GM23248 (cell line): ENCODE measurements around the gene NR1D2. TPM values are rescaled to one million over a fixed set of nuclear protein-coding genes. Genes with fewer than 3 reads are reported as not detected.

Experiments used
- DNase-seq: peaks from one replicate; pipeline ENCODE4 v3.0.0-alpha.2; 2015
- H2AFZ ChIP-seq: fragments of 200-600 bp; sonication (generic); 2 replicates; pipeline ENCODE4 v1.6.1; 2016; ENCODE audit warnings: antibody characterized with exemption
- H3F3A ChIP-seq: fragments of 200-600 bp; sonication (generic); 2 replicates; pipeline ENCODE4 v1.6.1; 2016; ENCODE audit warnings: mild to moderate bottlenecking, antibody characterized with exemption, mixed run types; ENCODE audit not compliant: insufficient read depth
- H3K27ac ChIP-seq: fragments of 200-600 bp; sonication (generic); 2 replicates; pipeline ENCODE4 v1.5.1; 2016; ENCODE audit warnings: mild to moderate bottlenecking
- H3K27me3 ChIP-seq: fragments of 200-600 bp; sonication (generic); replicated peaks from 2 replicates; pipeline ENCODE4 v1.6.1; 2016; ENCODE audit warnings: mild to moderate bottlenecking; ENCODE audit not compliant: insufficient read depth
- H3K36me3 ChIP-seq: fragments of 200-600 bp; sonication (generic); 2 replicates; pipeline ENCODE4 v1.6.1; 2016; ENCODE audit warnings: low read depth, mild to moderate bottlenecking
- H3K4me1 ChIP-seq: fragments of 200-600 bp; sonication (generic); 2 replicates; pipeline ENCODE4 v1.6.1; 2016; ENCODE audit warnings: mild to moderate bottlenecking; ENCODE audit not compliant: insufficient read depth
- H3K4me2 ChIP-seq: fragments of 200-600 bp; sonication (generic); one replicate; pipeline ENCODE4 v1.6.1; 2016; ENCODE audit warnings: mild to moderate bottlenecking; ENCODE audit not compliant: unreplicated experiment
- H3K4me3 ChIP-seq: fragments of 200-600 bp; sonication (generic); 2 replicates; pipeline ENCODE4 v1.5.1; 2016; ENCODE audit warnings: mild to moderate bottlenecking
- H3K79me2 ChIP-seq: fragments of 200-600 bp; sonication (generic); 2 replicates; pipeline ENCODE4 v1.6.1; 2016; ENCODE audit warnings: mild to moderate bottlenecking; ENCODE audit not compliant: insufficient read depth
- H3K9ac ChIP-seq: fragments of 200-600 bp; sonication (generic); 2 replicates; pipeline ENCODE4 v1.6.1; 2016; ENCODE audit warnings: mild to moderate bottlenecking
- H3K9me2 ChIP-seq: fragments of 200-600 bp; sonication (generic); 2 replicates; pipeline ENCODE4 v1.6.1; 2016; ENCODE audit warnings: mixed run types, mild to moderate bottlenecking, moderate library complexity; ENCODE audit not compliant: insufficient read depth
- H3K9me3 ChIP-seq: fragments of 200-600 bp; sonication (generic); one replicate; pipeline ENCODE4 v1.6.1; 2017; ENCODE audit warnings: low read depth
- H4K20me1 ChIP-seq: fragments of 200-600 bp; sonication (generic); 2 replicates; pipeline ENCODE4 v1.6.0; 2016; ENCODE audit not compliant: insufficient read depth
- EZH2 ChIP-seq: fragments of 200-600 bp; sonication (generic); IDR thresholded peaks from 2 replicates; pipeline ENCODE4 v1.6.1; 2018; ENCODE audit warnings: antibody characterized with exemption, mild to moderate bottlenecking; ENCODE audit not compliant: insufficient read depth, poor library complexity, severe bottlenecking
- EZH2phosphoT487 ChIP-seq: fragments of 200-600 bp; sonication (generic); IDR thresholded peaks from 2 replicates; pipeline ENCODE4 v1.6.1; 2018; ENCODE audit warnings: antibody characterized with exemption, moderate library complexity, mild to moderate bottlenecking, low read depth; ENCODE audit not compliant: insufficient read depth
- WGBS, 2 experiments: methylation state at CpG; one replicate each; pipeline ENCODE4 v1.1.6; 2015 to 2017; ENCODE audit warnings: low lambda C conversion rate in 2 of 2, low coverage in 1 of 2; ENCODE audit errors: missing lambda C conversion rate in 2 of 2; 5-methylcytosine and 5-hydroxymethylcytosine counted together
- in situ Hi-C: fragments of 300-500 bp; cut with MboI; formaldehyde crosslinking; loops from 2 replicates; pipeline ENCODE4 v1.15.0; 2020
- polyA plus RNA-seq: library from polyadenylated mRNA; unstranded; fragments of >200 nt; fragmentation: Nextera tagmentation; extraction: Ambion mirVana; gene quantifications from 2 replicates; pipeline ENCODE4 v1.2.1, GENCODE V29; 2016
- total RNA-seq: library from RNA; depleted of rRNA; stranded (reverse); fragments of >200 nt; shearing (Covaris generic); gene quantifications from 2 replicates; pipeline ENCODE4 v1.2.3, GENCODE V29; 2014; rRNA removed

The NR1D2 gene
- total RNA-seq (10.6 and 13.0 TPM in 2 replicates), polyA plus RNA-seq (7.8 TPM in 2 replicates)

DNA sequence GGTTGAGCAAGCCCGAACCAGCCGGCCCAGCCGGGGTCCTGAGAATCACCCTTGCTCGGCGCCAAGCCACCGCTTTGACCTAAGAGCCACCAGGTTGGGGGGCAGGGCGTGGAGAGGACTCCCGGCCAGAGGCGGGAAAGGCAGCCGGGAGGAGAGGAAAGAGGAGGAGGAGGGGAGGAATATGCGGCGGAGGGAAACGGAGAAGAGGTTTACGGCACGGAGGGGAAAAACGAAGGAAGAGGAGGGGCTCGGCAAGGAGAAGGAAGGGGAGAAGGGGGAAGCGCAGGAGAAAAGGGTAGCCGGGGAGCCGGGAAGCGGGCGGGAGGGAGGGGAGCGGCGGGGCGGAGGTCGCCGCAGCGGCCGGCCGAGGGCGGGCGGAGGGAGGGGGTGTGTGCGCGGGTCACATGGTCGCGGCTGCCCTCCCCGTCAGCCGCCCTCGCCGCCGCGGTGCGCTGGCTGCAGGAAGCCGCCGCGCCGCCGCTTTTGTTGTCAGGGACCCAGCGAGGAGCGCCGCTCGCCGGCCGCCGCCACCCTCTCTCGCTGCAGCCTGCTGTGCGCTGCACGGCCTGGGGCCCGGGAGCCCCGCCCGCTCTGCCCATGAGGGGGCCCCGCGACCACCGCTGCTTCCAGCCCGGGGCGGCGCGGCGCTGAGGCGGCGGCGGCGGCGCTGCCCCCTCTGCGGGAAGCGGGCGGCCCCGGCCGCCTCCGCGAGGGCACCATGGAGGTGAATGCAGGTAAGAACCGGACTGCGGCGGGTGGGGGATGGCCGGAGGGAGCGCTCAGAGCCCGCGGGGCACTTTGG is at the start of gene NR1D2:
NR1D2 (plus strand) TSS at position 426 of the 802 bp plus-strand sequence; CDS start at position 719, 293 bp downstream.
- 0 to 1% methylated on average over 19 to 50 of the region's 88 CpGs for WGBS, 2 experiments
- in situ Hi-C loops: no loop called here
- peaks cover 29% of the 10 kb centered on the region for H3K79me2 ChIP-seq
- H3K4me2 ChIP-seq: peak within 1 kb of the TSS; percentile 87
- H3K4me1 ChIP-seq: peaks cover 24% of the 10 kb centered on the region
- no peaks in the 10 kb centered on the region for H3K27me3 ChIP-seq
- H3K9me3 ChIP-seq: no peaks in the 10 kb centered on the region
- H3K9ac ChIP-seq: peak within 1 kb of the TSS; percentile 91
- no peak for TF ChIP-seq EZH2
- no peak for TF ChIP-seq EZH2phosphoT487
- 0 out of 2 replicates have a peak, but pooled peaks cover 2% of the 10 kb centered on the region for H4K20me1 ChIP-seq
- peak within 1 kb of the TSS; percentile 76 for H2AFZ ChIP-seq
- DNase-seq: peak; percentile 95
- H3F3A ChIP-seq: peaks cover 22% of the 10 kb centered on the region
- H3K36me3 ChIP-seq: no peaks in the 10 kb centered on the region
- no peaks in the 10 kb centered on the region for H3K9me2 ChIP-seq
- peak within 1 kb of the TSS; percentile 80 for H3K4me3 ChIP-seq
- H3K27ac ChIP-seq: peak within 1 kb of the TSS; percentile 87

GRCh38 chr3:23900744-23901143 is 44.3 kb upstream of the NR1D2 start:
- 0 out of 2 replicates have a peak, but pooled peaks cover 3% of the 10 kb centered on the region for H3F3A ChIP-seq
- no peaks in the 10 kb centered on the region; the same call in 1 of the 2 replicates for H3K4me1 ChIP-seq
- 66 to 72% methylated on average over 6 of the region's 6 CpGs for WGBS, 2 experiments
- in situ Hi-C loops: no loop called here
- no peak overlapping the region for H3K4me3 ChIP-seq
- no peak overlapping the region for H3K4me2 ChIP-seq
- TF ChIP-seq EZH2: no peak
- no peak for TF ChIP-seq EZH2phosphoT487
- peak; percentile 44 for DNase-seq
- no peaks in the 10 kb centered on the region for H4K20me1 ChIP-seq
- no peak overlapping the region for H2AFZ ChIP-seq
- no peak overlapping the region for H3K9ac ChIP-seq
- H3K79me2 ChIP-seq: no peaks in the 10 kb centered on the region
- no peaks in the 10 kb centered on the region for H3K9me3 ChIP-seq
- H3K36me3 ChIP-seq: 0 out of 2 replicates have a peak, but pooled peaks cover 7% of the 10 kb centered on the region
- H3K27me3 ChIP-seq: no peaks in the 10 kb centered on the region
- no peak overlapping the region for H3K27ac ChIP-seq
- no peaks in the 10 kb centered on the region for H3K9me2 ChIP-seq

DNA sequence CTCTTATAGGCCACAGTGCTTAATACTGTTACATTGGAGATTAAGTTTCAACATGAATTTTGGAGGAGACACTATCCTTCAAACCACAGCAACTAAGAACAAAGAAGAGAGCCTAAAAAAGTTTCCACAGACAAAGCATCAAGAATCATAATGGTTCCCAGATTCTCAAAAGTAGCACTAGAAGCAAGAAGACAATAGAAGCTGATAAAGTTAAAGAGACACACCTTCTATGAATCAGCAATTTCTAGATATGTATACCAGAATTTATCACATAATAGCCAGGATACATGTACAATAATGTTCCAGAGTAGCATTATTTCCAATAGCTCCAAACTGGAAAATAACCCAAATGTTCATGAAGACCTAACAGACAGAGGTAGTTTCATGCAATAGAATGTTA is 40.5 kb upstream of the NR1D2 start:
- Histone ChIP-seq H3K4me3 (no peak overlapping the region), H3K9me2 (no peaks in the 10 kb centered on the region), H3K4me2 (no peak overlapping the region), H3K27me3 (no peaks in the 10 kb centered on the region), H3K4me1 (no peaks in the 10 kb centered on the region; the same call in 1 of the 2 replicates), H3K9ac (no peak overlapping the region), H3K27ac (no peak overlapping the region), H3K9me3 (no peaks in the 10 kb centered on the region), H3K36me3 (peaks cover 12% of the 10 kb centered on the region), H3K79me2 (no peaks in the 10 kb centered on the region), H2AFZ (no peak overlapping the region), H4K20me1 (no peaks in the 10 kb centered on the region), H3F3A (0 out of 2 replicates have a peak, but pooled peaks cover 3% of the 10 kb centered on the region)
- DNase-seq: no peak
- TF ChIP-seq EZH2 (no peak), EZH2phosphoT487 (no peak)
- in situ Hi-C loops: no loop called here

GRCh38 chr3:23909341-23909740 is 35.7 kb upstream of the NR1D2 start:
- H2AFZ ChIP-seq: no peak overlapping the region
- no peak for DNase-seq
- H3K27ac ChIP-seq: no peak overlapping the region
- no peaks in the 10 kb centered on the region for H4K20me1 ChIP-seq
- no peak overlapping the region for H3K4me2 ChIP-seq
- in situ Hi-C loops: no loop called here
- 92 to 95% methylated on average over 7 of the region's 7 CpGs for WGBS, 2 experiments
- no peak overlapping the region for H3K9ac ChIP-seq
- peaks cover 16% of the 10 kb centered on the region for H3K36me3 ChIP-seq
- no peak overlapping the region for H3K4me3 ChIP-seq
- TF ChIP-seq EZH2: no peak
- no peak for TF ChIP-seq EZH2phosphoT487
- H3F3A ChIP-seq: 0 out of 2 replicates have a peak, but pooled peaks cover 2% of the 10 kb centered on the region
- H3K9me2 ChIP-seq: no peaks in the 10 kb centered on the region
- H3K79me2 ChIP-seq: peaks cover 39% of the 10 kb centered on the region
- peaks cover 5% of the 10 kb centered on the region; the same call in 1 of the 2 replicates for H3K4me1 ChIP-seq
- H3K27me3 ChIP-seq: no peaks in the 10 kb centered on the region
- no peaks in the 10 kb centered on the region for H3K9me3 ChIP-seq
